HG03103 (cell line): Measurements from ENCODE around the gene SMARCA4.
"Not testable (repeated sequence)": the region's sequence is repeated elsewhere in the genome, so short reads cannot be mapped to it uniquely, and the experiment has no call there.

Source experiments
- ATAC-seq: cut with Tn5 transposase; IDR thresholded peaks from one replicate; pipeline ENCODE4 v1.9.1; 2021; ENCODE audit warnings: low read depth; ENCODE audit not compliant: unreplicated experiment

The SMARCA4 gene

DNA sequence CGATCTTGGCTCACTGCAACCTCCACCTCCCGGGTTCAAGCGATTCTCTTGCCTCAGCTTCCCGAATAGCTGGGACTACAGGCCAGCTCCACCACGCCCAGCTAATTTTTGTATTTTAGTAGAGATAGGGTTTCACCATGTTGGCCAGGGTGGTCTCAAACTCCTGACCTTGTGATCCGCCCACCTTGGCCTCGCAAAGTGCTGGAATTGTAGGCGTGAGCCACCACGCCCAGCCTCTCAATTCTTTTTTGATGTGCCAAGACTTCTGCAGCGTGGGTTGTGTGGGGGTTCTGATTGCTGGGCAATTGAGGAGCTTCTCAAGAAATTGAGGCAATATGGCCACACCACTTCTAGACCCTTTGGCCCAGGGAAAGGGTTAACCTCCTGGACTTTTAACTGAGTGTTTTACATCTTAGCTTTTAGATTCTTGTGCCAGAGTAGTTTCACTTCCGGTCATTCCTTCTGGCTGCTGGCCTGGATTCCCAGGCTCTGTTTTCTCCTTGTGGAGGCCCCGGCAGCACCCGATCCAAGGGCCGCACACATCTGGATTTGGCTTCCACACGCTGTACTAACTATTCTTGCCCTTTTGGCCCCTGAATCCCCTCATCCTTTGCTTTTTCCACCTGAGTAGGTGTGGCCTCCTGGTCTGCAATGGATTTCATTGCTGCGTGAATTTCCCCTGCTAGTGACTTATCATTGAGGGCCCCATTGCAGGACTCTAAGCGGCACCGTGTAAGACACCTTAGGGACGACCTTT is 14.7 kb downstream of the SMARCA4 start:
- no peak for ATAC-seq

DNA sequence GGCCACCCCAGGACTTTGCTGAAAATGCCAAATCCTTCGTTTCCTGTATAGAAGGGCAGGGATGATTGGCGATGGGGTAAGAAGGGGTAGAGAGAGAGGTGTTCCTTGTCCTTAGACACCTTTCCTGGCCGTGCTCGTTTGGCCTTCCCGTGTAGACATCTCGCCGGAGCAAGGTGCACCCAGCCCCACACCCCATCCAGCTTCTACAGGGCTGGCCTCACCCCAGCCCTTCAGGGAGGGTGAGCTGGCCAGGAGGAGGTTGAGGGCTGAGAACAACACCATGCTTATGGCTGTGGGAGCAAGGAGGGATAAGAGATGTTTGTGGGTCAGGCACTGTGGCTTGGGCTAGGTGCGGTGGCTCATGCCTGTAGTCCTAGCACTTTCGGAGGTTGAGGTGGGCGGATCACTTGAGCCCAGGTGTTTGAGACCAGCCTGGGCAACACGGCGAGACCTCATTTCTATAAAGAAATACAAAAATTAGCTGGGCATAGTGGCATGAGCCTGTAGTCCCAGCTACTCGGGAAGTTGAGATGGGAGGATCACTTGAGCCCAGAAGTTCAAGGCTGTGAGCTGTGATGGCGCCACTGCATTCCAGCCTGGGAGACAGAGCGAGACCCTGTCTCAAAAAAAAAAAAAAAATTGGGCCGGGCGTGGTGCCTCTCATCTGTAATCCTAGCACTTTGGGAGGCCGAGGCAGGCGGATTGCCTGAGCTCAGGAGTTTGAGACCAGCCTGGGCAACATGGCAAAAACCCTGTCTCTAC is 15.5 kb downstream of the SMARCA4 start:
- no peak for ATAC-seq

DNA sequence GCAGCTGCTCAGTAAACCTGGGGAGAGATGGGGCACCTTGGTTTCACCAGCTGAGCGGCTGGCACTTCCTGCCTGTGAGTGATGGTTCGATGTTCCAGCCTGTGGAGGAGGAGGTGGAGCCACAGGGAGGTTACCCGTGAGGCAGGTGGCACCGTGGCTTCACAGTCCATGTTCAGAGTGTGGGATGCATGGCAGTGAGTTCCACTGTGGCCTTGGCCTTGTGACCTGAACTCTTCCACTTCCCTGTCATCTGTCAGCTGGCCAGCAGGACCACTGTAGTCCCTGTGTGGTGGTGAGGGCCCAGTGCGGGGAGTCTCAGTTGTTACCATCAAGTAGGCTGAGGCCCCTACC is 16.9 kb downstream of the SMARCA4 start:
- ATAC-seq: no peak

DNA sequence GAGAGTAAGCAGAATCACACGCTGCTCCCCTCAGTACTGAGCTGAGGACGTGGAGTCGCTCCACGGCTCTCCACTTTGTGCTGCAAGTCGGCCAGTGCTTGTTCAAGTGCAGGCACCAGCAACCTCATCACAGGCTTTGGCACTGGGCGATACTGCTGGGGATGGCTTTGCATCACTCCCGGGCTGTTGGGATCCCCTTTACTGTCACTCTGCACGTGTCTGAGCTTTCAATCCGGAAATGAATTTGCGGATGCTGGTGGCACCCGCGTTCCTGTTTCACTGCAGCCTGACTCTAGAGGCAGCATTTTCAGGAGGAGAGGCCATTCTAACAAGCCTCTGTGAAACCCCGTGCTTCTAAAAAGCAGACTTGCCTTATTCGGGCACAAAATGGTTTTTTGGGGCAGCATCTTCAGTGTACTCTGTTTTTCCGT is 19.1 kb downstream of the SMARCA4 start:
- ATAC-seq: no peak

DNA sequence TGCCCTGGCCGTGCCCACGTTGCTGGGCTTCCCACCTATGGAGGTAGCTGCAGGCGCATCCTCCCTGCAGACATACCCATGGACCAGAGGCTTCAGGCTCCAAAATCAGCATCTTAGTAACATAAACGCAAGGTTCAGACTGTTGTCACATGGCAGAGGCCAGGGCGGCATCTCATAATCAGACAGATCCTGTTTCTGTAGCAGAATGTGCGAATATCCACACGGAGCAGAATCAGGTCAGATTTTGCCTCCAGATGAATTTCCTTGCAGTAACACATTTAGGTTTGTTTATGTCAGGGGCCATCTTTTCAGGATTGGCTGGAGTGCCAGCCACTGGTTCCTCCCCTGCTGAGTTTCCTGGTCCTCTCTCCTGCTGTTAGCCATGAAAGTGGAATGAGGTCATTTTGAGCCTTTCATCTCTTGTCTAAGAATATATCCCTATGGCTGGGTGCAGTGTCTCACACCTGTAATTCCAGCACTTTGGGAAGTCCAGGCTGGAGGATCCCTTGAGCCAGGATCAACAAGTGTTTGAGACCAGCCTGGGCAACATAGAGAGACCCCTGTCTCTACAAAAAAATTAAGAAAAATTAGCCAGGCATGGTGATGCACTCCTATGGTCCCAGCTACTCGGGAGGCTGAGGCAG is 20.5 kb downstream of the SMARCA4 start:
- ATAC-seq: no peak

DNA sequence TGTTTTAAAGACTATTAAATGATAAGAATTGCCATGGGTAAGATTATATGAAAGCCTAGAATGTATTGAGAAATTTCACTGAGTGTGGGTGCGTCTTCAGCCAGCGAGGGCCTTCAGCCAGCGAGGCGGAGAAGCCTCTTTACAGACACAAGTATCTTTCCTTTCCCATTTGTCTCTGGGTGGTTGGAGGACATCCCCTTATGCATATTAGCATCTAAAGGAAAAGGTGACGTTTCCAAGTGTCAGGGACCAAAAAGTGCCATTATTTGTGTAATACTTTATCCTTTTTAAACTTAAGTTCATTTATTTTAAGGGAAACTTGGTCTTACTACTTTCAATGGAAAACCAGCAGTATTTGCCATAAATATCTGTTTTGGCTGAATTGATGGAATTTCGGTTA is 22.2 kb downstream of the SMARCA4 start:
- no peak for ATAC-seq

DNA sequence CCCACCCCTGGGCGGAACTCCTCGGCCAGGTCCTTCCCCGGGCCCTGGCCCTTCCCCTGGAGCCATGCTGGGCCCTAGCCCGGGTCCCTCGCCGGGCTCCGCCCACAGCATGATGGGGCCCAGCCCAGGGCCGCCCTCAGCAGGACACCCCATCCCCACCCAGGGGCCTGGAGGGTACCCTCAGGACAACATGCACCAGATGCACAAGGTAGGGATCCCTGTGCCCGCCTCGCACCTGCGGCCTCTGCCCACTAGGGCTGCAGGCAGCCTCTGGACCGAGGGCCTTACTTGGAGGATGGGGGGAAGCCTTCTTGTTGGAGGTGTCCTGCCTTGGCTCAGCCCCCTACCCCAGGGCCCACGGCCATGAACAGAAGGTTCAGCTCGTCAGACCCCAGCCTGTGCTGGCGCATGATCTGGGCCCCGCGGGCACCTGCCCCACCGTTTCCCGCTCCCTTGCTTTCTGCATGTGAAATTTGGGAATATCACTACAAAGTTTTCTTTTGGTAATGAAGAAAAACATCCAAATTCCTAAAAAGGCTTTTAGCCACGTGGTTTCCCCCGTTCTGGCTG is 23.4 kb downstream of the SMARCA4 start:
- no peak for ATAC-seq

DNA sequence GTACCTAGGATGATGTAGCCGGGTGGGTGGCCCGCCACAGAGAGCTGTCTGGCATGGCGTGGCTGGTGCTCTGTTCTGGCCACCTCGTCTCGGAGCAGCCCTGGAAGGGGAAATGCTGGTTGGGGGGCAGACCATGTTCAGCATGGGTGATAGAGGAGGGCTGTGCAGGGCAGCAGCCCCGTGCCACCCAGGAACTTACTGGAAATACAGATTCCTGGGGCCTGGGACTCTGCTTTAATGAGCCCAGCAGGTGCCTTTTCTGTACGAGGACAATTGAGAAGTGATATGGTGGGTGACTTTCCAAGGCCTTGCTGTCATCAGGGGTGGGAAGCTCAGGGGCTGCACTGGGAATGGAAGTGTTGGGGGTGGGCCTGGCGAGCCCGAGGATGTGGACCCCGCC is 24.7 kb downstream of the SMARCA4 start:
- ATAC-seq: no peak

DNA sequence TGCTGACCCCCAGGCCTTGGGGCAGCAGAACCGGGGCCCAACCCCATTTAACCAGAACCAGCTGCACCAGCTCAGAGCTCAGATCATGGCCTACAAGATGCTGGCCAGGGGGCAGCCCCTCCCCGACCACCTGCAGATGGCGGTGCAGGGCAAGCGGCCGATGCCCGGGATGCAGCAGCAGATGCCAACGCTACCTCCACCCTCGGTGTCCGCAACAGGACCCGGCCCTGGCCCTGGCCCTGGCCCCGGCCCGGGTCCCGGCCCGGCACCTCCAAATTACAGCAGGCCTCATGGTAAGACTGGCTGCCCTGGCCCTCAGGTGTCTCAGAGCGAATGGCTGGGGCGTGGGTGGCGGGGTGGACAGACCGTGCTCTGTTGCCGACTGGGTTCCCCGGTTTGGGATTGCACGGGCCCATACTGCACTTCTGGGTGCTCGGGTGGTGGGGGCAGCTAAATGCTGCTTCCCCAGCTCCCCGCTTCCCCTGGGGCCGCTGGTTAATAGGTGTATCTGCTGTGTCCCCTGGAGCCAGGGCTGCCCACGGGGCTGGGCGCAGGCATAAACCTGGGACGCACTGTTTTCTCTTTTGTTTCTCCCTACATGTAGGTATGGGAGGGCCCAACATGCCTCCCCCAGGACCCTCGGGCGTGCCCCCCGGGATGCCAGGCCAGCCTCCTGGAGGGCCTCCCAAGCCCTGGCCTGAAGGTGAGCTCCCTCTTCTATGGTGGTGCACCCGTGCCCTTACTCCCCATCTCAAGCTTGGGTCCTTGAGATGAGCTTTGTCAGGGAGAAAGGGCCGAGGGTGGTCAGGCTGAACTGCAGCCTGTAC is 25.7 kb downstream of the SMARCA4 start:
- no peak for ATAC-seq

DNA sequence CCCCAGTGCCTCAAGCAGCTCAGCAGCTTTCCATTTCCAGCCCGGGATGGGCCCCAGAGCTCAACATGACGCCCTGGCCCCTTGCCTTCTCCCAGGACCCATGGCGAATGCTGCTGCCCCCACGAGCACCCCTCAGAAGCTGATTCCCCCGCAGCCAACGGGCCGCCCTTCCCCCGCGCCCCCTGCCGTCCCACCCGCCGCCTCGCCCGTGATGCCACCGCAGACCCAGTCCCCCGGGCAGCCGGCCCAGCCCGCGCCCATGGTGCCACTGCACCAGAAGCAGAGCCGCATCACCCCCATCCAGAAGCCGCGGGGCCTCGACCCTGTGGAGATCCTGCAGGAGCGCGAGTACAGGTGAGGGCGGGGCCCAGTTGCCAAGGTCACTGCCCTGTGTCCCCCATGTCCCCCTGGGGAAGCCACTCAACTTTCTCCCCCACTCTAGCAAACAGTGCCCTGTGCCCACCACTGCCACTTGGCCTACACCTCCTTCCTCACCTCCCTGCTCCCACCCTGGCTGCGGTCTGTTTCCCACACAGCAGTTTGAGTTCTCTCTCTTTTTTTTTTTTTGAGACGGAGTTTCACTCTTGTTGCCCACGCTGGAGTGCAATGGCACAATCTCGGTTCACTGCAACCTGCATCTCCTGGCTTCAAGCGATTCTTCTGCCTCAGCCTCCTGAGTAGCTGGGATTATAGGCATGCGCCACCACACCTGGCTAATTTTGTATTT is 26.9 kb downstream of the SMARCA4 start:
- ATAC-seq: no peak

DNA sequence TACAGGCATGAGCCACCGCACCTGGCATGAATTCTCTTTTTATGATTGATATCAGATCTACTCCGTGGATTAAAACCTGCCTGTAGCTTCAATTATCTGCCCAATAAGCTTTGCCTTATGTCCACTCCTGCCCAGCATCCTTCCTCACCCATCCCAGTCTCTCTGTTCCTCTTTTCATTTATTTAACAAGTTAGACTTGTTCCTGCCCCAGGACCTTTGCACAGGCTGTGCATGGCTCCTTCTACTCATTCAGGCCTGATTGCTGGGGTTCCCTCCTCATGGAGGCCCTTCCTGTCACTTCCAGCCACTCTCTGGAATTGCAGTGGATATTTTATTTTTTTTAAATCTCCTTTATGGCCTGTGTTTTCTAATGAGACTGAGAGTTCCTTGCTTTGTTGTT is 27.6 kb downstream of the SMARCA4 start:
- ATAC-seq: no peak

DNA sequence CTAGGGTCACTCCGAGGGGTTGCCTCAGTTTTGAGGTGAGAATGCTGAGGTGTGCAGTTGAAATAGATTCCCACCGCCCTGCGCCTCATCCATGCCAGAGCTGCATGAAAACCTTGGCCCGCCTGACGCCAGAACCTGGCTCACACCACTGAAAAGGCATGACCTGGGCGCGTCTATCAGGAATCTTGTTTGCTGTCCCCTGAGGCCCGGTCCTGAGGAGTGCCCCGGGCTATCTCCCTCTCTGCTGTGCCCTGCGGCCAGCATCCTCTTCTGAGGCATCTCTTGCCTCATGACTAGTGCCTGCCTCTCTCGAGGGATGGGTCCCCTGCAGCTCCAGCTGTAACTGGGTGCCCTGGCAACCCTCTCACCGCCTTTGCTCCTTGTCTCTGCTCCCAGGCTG is 28.1 kb downstream of the SMARCA4 start:
- ATAC-seq: no peak

DNA sequence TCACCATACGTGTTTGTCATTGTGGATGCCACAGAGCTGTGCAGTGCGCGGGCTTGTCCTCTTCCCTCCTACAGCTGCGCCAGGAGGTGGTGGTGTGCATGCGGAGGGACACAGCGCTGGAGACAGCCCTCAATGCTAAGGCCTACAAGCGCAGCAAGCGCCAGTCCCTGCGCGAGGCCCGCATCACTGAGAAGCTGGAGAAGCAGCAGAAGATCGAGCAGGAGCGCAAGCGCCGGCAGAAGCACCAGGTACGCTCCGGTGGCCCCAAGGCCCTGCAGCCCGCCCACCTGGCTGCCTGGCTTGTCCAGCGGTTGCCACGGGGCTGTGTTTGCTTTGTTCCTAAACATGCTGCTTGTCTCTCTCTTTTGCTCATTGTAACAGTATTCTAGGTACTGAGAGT is 30.2 kb downstream of the SMARCA4 start:
- no peak for ATAC-seq

DNA sequence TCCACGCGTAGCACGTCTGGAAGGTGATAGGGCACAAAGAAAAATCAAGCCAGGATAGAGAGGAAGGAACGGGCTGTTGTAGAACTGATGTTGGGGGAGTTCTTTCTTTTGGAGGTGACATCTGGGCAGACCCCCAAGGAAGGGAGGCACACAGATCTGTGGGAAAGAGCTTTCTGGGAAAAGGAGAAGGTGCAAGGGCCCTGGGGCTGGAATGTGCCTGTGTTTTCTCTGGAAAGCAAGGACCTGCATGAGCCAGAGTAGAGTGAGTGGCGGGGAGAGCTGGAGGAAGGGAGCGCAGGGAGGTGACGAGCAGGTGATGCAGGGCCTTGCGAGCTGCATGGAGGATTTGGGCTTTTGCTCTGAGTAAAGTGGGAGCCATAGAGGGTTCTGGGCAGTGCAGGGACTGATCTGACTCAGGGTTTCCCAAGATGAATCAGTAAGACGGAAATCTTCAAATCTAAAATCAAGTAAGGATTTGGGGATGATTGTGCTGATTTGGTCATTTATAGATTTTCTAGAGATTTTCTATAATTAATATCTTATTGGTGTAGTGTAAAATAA is 30.8 kb downstream of the SMARCA4 start:
- ATAC-seq: no peak

DNA sequence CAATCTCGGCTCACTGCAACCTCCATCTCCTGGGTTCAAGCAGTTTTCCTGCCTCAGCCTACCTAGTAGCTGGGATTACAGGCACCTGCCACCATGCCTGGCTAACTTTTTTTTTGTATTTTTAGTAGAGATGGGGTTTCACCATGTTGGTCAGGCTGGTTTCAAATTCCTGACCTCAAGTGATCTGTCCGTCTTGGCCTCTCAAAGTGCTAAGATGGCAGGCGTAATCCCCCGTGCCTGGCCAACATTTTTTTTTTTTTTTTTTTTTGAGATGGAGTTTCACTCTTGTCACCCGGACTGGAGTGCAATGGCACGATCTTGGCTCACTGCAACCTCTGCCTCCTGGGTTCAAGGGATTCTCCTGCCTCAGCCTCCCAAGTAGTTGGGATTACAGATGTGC is 31.3 kb downstream of the SMARCA4 start:
- not testable (repeated sequence) for ATAC-seq

DNA sequence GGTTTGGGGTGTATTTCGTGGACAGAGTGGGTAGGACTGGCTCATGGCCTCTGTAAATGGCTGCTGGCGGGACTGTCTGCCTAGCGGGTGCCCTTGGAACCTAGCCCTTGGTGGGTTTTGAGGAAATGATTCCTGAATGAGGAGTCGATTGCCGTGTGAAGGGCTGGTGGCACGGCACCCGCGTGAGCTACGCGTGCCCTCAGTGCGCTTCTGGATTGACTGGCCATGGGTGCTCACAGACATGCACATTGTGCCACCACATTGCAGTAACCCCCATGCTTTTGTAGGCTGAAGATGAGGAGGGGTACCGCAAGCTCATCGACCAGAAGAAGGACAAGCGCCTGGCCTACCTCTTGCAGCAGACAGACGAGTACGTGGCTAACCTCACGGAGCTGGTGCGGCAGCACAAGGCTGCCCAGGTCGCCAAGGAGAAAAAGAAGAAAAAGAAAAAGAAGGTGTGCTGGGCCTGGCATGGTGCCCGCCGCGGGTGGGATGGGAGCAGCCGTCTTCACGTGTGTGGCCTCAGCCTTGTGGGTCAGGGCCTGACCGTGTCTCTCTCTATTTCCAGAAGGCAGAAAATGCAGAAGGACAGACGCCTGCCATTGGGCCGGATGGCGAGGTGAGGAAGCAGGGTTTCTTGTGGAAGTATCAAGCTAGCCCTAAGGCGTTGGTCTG is 35.2 kb downstream of the SMARCA4 start:
- ATAC-seq: no peak

DNA sequence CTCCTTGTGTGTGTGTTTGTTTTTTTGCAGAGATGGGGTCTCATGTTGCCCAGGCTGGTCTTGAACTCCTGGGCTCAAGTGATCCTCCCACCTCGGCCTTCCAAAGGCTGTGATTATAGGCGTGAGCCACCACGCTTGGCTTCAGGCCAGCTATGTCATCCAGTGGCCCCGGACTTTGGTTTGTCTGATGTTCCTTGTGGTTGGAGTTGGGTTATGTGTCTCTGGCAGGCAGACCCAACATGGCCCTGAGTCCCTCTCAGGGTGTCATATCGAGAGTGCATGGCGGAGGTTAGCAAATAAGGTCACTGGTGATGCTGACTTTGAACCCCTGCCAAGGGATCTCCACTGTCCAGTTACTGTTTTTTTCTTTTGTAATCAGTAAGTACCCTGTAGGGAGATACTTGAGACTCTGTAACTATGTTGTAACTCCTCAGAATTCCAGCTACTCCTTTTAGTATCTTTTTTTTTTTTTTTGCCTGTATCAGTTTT is 37.3 kb downstream of the SMARCA4 start:
- no peak for ATAC-seq

DNA sequence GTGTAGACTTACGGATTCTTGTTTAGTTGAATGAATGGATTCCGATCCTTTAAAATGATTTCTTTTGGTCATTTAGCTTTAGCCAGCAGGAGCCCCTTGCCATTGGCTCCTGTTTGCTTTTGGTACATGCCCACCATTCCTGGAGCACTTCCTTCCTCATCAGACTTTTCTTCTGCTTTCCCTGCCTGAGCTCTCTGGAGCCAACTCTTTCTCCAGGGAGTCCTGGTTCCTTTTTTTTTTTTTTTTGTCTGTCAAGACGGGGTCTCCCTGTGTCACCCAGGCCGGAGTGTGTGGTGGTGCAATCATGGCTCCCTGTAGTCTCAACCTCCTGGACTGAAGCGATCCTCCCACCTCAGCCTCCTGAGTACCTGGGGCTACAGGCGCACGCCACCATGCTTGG is 37.8 kb downstream of the SMARCA4 start:
- ATAC-seq: no peak

DNA sequence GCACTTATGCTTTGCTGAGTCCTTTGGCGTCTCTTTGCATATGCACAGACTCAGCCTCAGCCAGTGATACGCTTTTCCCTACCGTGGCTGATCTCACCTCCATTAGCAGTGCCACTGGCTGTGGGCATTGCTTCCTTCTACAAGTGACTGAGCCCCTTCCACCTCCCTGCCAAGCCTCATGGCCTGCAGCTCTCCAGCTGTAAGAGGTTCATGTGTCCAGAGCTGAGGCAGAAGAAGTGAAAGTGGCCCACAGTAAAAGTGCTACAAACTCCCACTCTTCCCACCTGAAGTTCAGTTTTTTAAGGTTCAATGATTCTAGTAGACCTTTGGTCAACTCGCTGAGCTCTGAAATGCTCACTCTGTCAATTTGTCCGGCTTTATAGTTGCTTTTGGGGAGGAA is 44.7 kb downstream of the SMARCA4 start:
- no peak for ATAC-seq
